HG03565 (cell line): Measurements from ENCODE around the gene KRTAP2-2.
"Not testable (repeated sequence)": the region's sequence is repeated elsewhere in the genome, so short reads cannot be mapped to it uniquely, and the experiment has no call there.

Source experiments
- ATAC-seq: cut with Tn5 transposase; IDR thresholded peaks from one replicate; pipeline ENCODE4 v1.9.1; 2021; ENCODE audit warnings: mild to moderate bottlenecking, moderate library complexity; ENCODE audit not compliant: unreplicated experiment

Gene KRTAP2-2

GRCh38 chr17:41065016-41065689 is 10.1 kb upstream of the KRTAP2-2 start:
- ATAC-seq: not testable (repeated sequence)

- ATAC-seq: no peak
These were observed 9.3 kb upstream of the KRTAP2-2 start for GRCh38 chr17:41064301-41064700.

GRCh38 chr17:41063449-41063848 is 8.4 kb upstream of the KRTAP2-2 start:
- ATAC-seq: no peak

- ATAC-seq: no peak
These were observed 6.9 kb upstream of the KRTAP2-2 start for GRCh38 chr17:41061964-41062363.

- no peak for ATAC-seq
These were observed 5.1 kb upstream of the KRTAP2-2 start, which contains the start of gene KRTAP2-3 for GRCh38 chr17:41060052-41060604. Gene KRTAP2-3, minus strand, starts transcription at chr17:41060114. Its CDS starts 64 bp downstream, at chr17:41060050.

GRCh38 chr17:41059276-41060051 is 4.4 kb upstream of the KRTAP2-2 start:
- not testable (repeated sequence) for ATAC-seq

GRCh38 chr17:41058741-41059140 is 3.7 kb upstream of the KRTAP2-2 start:
- no peak for ATAC-seq

GRCh38 chr17:41057547-41057946 is 2.5 kb upstream of the KRTAP2-2 start:
- no peak for ATAC-seq

GRCh38 chr17:41054556-41054955 is 474 bp downstream of the KRTAP2-2 start:
- not testable (repeated sequence) for ATAC-seq

- no peak for ATAC-seq
These were observed 1.0 kb downstream of the KRTAP2-2 start for GRCh38 chr17:41054025-41054424.

- ATAC-seq: no peak
These were observed 2.5 kb downstream of the KRTAP2-2 start for GRCh38 chr17:41052566-41052965.

GRCh38 chr17:41049110-41049509 is 5.9 kb downstream of the KRTAP2-2 start:
- ATAC-seq: no peak

- ATAC-seq: no peak
These were observed 6.6 kb downstream of the KRTAP2-2 start for GRCh38 chr17:41048441-41048840.

- ATAC-seq: not testable (repeated sequence)
These were observed 8.1 kb downstream of the KRTAP2-2 start, which contains the start of gene KRTAP2-1 for GRCh38 chr17:41046735-41047465. Gene KRTAP2-1, minus strand, starts transcription at chr17:41047316. Its CDS starts 49 bp downstream, at chr17:41047267.

GRCh38 chr17:41042953-41043352 is 12.1 kb downstream of the KRTAP2-2 start:
- no peak for ATAC-seq

GRCh38 chr17:41040783-41041571 is 14.1 kb downstream of the KRTAP2-2 start, which contains the start of gene KRTAP1-1:
Gene KRTAP1-1, minus strand, starts transcription at chr17:41041450. Its CDS starts 53 bp downstream, at chr17:41041397.
- not testable (repeated sequence) for ATAC-seq

GRCh38 chr17:41037853-41038350 is 17.1 kb downstream of the KRTAP2-2 start:
- no peak for ATAC-seq

- not testable (repeated sequence) for ATAC-seq
These were observed 20.6 kb downstream of the KRTAP2-2 start, which contains the start of gene KRTAP1-3 for GRCh38 chr17:41034346-41034935. Gene KRTAP1-3, minus strand, starts transcription at chr17:41034874. Its CDS starts 53 bp downstream, at chr17:41034821.

- no peak for ATAC-seq
These were observed 25.3 kb downstream of the KRTAP2-2 start, which contains the start of gene KRTAP1-4 for GRCh38 chr17:41029633-41030245. Gene KRTAP1-4, minus strand, starts transcription at chr17:41030195. Its CDS starts 117 bp downstream, at chr17:41030078.
